ENCODE results near the gene KYAT1. TPM values are rescaled to one million over a fixed set of nuclear protein-coding genes. Genes with fewer than 3 reads are reported as not detected.

Gene KYAT1
- total and polyA plus RNA-seq, 2 of the 8 experiments (the other 6 are each of a cell fraction or from before 2014, with no cell fraction given) = 30.4 to 42.2 TPM

DNA sequence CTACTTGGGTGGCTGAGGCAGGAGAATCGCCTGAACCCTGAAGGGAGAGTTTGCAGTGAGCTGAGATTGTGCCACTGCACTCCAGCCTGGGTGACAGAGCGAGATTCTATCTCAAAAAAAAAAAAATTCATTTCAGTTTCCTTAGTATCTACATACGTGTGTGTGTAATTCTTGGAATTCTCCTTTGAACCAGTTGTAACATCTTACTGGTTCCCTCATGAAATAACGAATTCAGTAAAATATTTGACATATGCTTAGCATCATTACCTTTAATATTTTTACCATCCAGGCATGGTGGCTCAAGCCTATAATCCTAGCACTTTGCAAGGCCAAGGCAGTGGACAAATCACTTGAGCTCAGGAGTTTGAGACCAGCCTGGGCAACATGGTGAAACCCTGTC is 47.8 kb upstream of the KYAT1 start:
- DNase-seq (ENCODE audit: low read depth in 1 of 2, low spot score in 2 of 2) (no peak), FAIRE-seq (no peak)
- H4K5ac ChIP-seq (ENCODE audit: insufficient read length, low read depth, low read length) = no peak overlapping the region
- ChIA-PET CTCF (ENCODE audit: partially characterized antibody) (interaction anchor here (0.5 to 9.7 kb wide), 16 partner anchors 8 to 273 kb away, joined by 3 to 139 read pairs (median 8); partner anchors contain the start of genes KYAT1 and PHYHD1), POLR2A (ENCODE audit: partially characterized antibody) (interaction anchor here (0.7 to 2.7 kb wide), 5 partner anchors 14 to 767 kb away, joined by 3 to 9 read pairs (median 4); no protein-coding TSS in a partner anchor)
- no peaks in the 10 kb centered on the region for H3K27me3 ChIP-seq (replicated peaks in 1 of 4; ENCODE audit: control insufficient read depth in 3 of 4, extremely low read depth in 1 of 4, insufficient read depth in 3 of 4, low read length in 3 of 4)
- H3K4ac ChIP-seq (replicated peaks; ENCODE audit: insufficient read length, low read depth, low read length) = no peak overlapping the region
- no peaks in the 10 kb centered on the region; a peak in 1 of 7 replicates for H3K4me1 ChIP-seq (replicated peaks in 1 of 4; ENCODE audit: control insufficient read depth in 3 of 4, insufficient read depth in 4 of 4, low read length in 3 of 4)
- H4K8ac ChIP-seq (ENCODE audit: extremely low read depth, insufficient read depth, low read length) = no peak overlapping the region
- H2BK20ac ChIP-seq (ENCODE audit: low read length) = no peak overlapping the region
- no peak overlapping the region for H3K18ac ChIP-seq (ENCODE audit: extremely low read depth, low read length)
- H3K79me1 ChIP-seq (ENCODE audit: low read depth, low read length) = no peaks in the 10 kb centered on the region
- WGBS, 2 experiments (ENCODE audit: extremely low coverage in 1 of 2, insufficient coverage in 1 of 2, insufficient read length in 1 of 2, insufficient replicate concordance in 2 of 2, low coverage in 1 of 2, low lambda C conversion rate in 2 of 2, missing lambda C conversion rate in 1 of 2) = 91% methylated on average over 4 of the region's 4 CpGs; no CpG with 5 or more reads in 1 of the 2 experiments
- H3K4me2 ChIP-seq (ENCODE audit: insufficient read depth in 1 of 2, low read depth in 2 of 2, low read length in 2 of 2) = no peak overlapping the region
- no peak overlapping the region for H3K56ac ChIP-seq (replicated peaks; ENCODE audit: insufficient read length, low read depth, low read length)
- H3K27ac ChIP-seq (ENCODE audit: low read depth, low read length) = no peak overlapping the region
- no peaks in the 10 kb centered on the region for H3K23me2 ChIP-seq (ENCODE audit: low read depth, low read length)
- H2AK5ac ChIP-seq (ENCODE audit: low read depth, low read length) = no peak overlapping the region
- H2BK15ac ChIP-seq (ENCODE audit: low read length) = no peak overlapping the region
- no peak overlapping the region for H2BK12ac ChIP-seq (ENCODE audit: low read depth, low read length)
- H3K36me3 ChIP-seq (ENCODE audit: control insufficient read depth in 2 of 4, insufficient read depth in 4 of 4, low read length in 3 of 4) = no peaks in the 10 kb centered on the region
- H3K79me2 ChIP-seq (ENCODE audit: control insufficient read depth in 1 of 2, insufficient read depth in 2 of 2, low read length in 2 of 2) = no peaks in the 10 kb centered on the region
- no peak overlapping the region for H3K4me3 ChIP-seq (ENCODE audit: extremely low read depth in 1 of 4, insufficient read depth in 2 of 4, low read depth in 3 of 4, low read length in 4 of 4)
- no peak overlapping the region for H3K14ac ChIP-seq (ENCODE audit: insufficient read length)
- no peak overlapping the region for H2AFZ ChIP-seq (ENCODE audit: low read length)
- no peak overlapping the region for H4K91ac ChIP-seq (replicated peaks; ENCODE audit: insufficient read length, low read length)
- no peak overlapping the region for H2BK120ac ChIP-seq (replicated peaks; ENCODE audit: low read depth, low read length)
- H2BK5ac ChIP-seq (ENCODE audit: low read depth, low read length) = no peak overlapping the region
- H3K9ac ChIP-seq (replicated peaks in 1 of 4; ENCODE audit: extremely low read depth in 1 of 4, low read depth in 3 of 4, low read length in 3 of 4) = no peak overlapping the region
- H4K20me1 ChIP-seq (replicated peaks in 1 of 2; ENCODE audit: control insufficient read depth in 1 of 2, insufficient read depth in 2 of 2, low read length in 2 of 2) = peaks cover 0 to 2% of the 10 kb centered on the region in 2 experiments
- no peaks in the 10 kb centered on the region for H3K9me3 ChIP-seq (ENCODE audit: insufficient read depth in 2 of 2, low read depth in 1 of 2, low read length in 1 of 2)
- H3K23ac ChIP-seq (ENCODE audit: insufficient read length) = no peak overlapping the region
- no peak for TF ChIP-seq RFX5 (IDR thresholded peaks at IDR 0.05; ENCODE audit: borderline replicate concordance, low read depth, low read length)
- TF ChIP-seq CHD1 (IDR thresholded peaks at IDR 0.05; ENCODE audit: low read depth, low read length) = no peak
- TF ChIP-seq TCF12 (IDR thresholded peaks at IDR 0.05; ENCODE audit: low read depth, low read length) = no peak
- no peak for TF ChIP-seq MAFK (IDR thresholded peaks at IDR 0.05; ENCODE audit: low read depth, low read length)
- TF ChIP-seq RXRA (IDR thresholded peaks at IDR 0.05; ENCODE audit: insufficient read depth, low read depth, low read length) = no peak
- TF ChIP-seq, protein P1, sequence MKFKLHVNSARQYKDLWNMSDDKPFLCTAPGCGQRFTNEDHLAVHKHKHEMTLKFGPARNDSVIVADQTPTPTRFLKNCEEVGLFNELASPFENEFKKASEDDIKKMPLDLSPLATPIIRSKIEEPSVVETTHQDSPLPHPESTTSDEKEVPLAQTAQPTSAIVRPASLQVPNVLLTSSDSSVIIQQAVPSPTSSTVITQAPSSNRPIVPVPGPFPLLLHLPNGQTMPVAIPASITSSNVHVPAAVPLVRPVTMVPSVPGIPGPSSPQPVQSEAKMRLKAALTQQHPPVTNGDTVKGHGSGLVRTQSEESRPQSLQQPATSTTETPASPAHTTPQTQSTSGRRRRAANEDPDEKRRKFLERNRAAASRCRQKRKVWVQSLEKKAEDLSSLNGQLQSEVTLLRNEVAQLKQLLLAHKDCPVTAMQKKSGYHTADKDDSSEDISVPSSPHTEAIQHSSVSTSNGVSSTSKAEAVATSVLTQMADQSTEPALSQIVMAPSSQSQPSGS (IDR thresholded peaks at IDR 0.05; ENCODE audit: low read length) = no peak
- TF ChIP-seq SP1 (IDR thresholded peaks at IDR 0.05; ENCODE audit: low read depth, low read length) = no peak
- TF ChIP-seq KDM5A (IDR thresholded peaks at IDR 0.05; ENCODE audit: low read length) = no peak
- no peak for TF ChIP-seq SRF (IDR thresholded peaks at IDR 0.05; ENCODE audit: low read depth, low read length)
- no peak for TF ChIP-seq EP300 (IDR thresholded peaks at IDR 0.05; ENCODE audit: borderline replicate concordance in 1 of 2, low read depth in 2 of 2, low read length in 2 of 2)
- TF ChIP-seq FOSL1 (IDR thresholded peaks at IDR 0.05; ENCODE audit: insufficient read depth, low read depth, low read length) = no peak
- TF ChIP-seq GTF2F1 (IDR thresholded peaks at IDR 0.05; ENCODE audit: borderline replicate concordance, low read depth, low read length) = no peak
- TF ChIP-seq SP4 (IDR thresholded peaks at IDR 0.05; ENCODE audit: low read length) = no peak

All from H1 (cell line).